Body of pancreas (tissue), 4 donors: ENCODE data around the gene SLC6A19. TPM values are rescaled to one million over a fixed set of nuclear protein-coding genes. Genes with fewer than 3 reads are reported as not detected.

Source experiments
- ATAC-seq: fragments of 150-250 bp; one replicate; pipeline ENCODE4 v1.9.1; 2016
- DNase-seq, 4 donors: peaks; one replicate each; pipeline ENCODE4 v3.0.0-alpha.2; 2019
- H3K27ac ChIP-seq, 4 donors: fragments of 200-600 bp; sonication (generic); 1 replicate in 3 of 4; 2 replicates in 1 of 4; pipeline versions ENCODE4 v1.5.1 to v1.6.1; 2016 to 2019; ENCODE audit warnings: mild to moderate bottlenecking in 1 of 4, mixed read lengths in 1 of 4, moderate library complexity in 1 of 4
- H3K27me3 ChIP-seq, 2 donors: fragments of 200-600 bp; sonication (generic); one replicate each; pipeline ENCODE4 v1.6.0; 2016; ENCODE audit warnings: mild to moderate bottlenecking in 1 of 2
- H3K36me3 ChIP-seq, 2 donors: fragments of 200-600 bp; sonication (generic); replicated peaks in 1 of 2; 2 replicates each; pipeline ENCODE4 v1.5.1; 2016; ENCODE audit warnings: low read depth in 2 of 2; ENCODE audit not compliant: insufficient read depth in 1 of 2
- H3K4me1 ChIP-seq: fragments of 200-600 bp; sonication (generic); one replicate; pipeline ENCODE4 v1.6.0; 2016
- H3K4me3 ChIP-seq, 2 donors: fragments of 200-600 bp; sonication (generic); 1 replicate in 1 of 2; 2 replicates in 1 of 2; pipeline ENCODE4 v1.5.1; 2016 to 2019
- H3K9me3 ChIP-seq, 3 donors: fragments of 200-600 bp; sonication (generic); 1 replicate in 2 of 3; 2 replicates in 1 of 3; pipeline ENCODE4 v1.5.1; 2016
- CTCF ChIP-seq, 7 experiments: fragments of 450-650 bp in 4 of 7; fragments of 200-600 bp in 3 of 7; sonication (generic) in 3 of 7; IDR thresholded peaks; one replicate each; pipeline ENCODE4 v1.5.1; 2016 to 2019; ENCODE audit warnings: antibody characterized with exemption in 7 of 7
- POLR2A ChIP-seq, 3 donors: fragments of 450-650 bp; IDR thresholded peaks; one replicate each; pipeline ENCODE4 v1.6.1; 2016; ENCODE audit warnings: antibody characterized with exemption in 3 of 3, mild to moderate bottlenecking in 2 of 3
- WGBS, 2 donors: methylation state at CpG; one replicate each; pipeline ENCODE4 v1.1.5; 2017; 5-methylcytosine and 5-hydroxymethylcytosine counted together
- intact Hi-C: fragments of 100-400 bp; cut with DNase I; formaldehyde crosslinking; loops from one replicate; pipeline ENCODE4 v1.15.1; 2023
- total RNA-seq, 2 donors: library from RNA; depleted of rRNA; stranded (reverse); fragments of >200 nt; gene quantifications; one replicate each; pipeline ENCODE4 v1.1.0, GENCODE V29; 2016

The SLC6A19 gene
- total RNA-seq, 2 donors from 2014 or later, result 0.66 to 1.3 TPM

- intact Hi-C loops, result no loop called here
- DNase-seq (no peak), ATAC-seq (no peak)
- Histone ChIP-seq H3K36me3 (no peaks in the 10 kb centered on the region), H3K4me1 (no peaks in the 10 kb centered on the region), H3K27ac (no peak overlapping the region), H3K27me3 (no peaks in the 10 kb centered on the region), H3K9me3 (no peaks in the 10 kb centered on the region), H3K4me3 (no peak overlapping the region)
- TF ChIP-seq CTCF (IDR thresholded peaks at IDR 0.05), result no peak
- no peak for TF ChIP-seq POLR2A (IDR thresholded peaks at IDR 0.05)
- 72 to 77% methylated on average over 14 to 16 of the region's 16 CpGs for WGBS, 2 donors
Observed at GRCh38 chr5:1255081-1255561, 53.7 kb downstream of the SLC6A19 start.

GRCh38 chr5:1256776-1257175, 55.4 kb downstream of the SLC6A19 start:
- Histone ChIP-seq H3K36me3 (no peaks in the 10 kb centered on the region), H3K9me3 (no peaks in the 10 kb centered on the region), H3K4me3 (no peak overlapping the region), H3K4me1 (no peaks in the 10 kb centered on the region), H3K27ac (no peak overlapping the region), H3K27me3 (no peaks in the 10 kb centered on the region)
- DNase-seq (no peak), ATAC-seq (no peak)
- 85 to 92% methylated on average over 7 to 23 of the region's 23 CpGs for WGBS, 2 donors
- TF ChIP-seq CTCF (IDR thresholded peaks at IDR 0.05) (no peak), POLR2A (IDR thresholded peaks at IDR 0.05) (no peak)
- intact Hi-C loops, result no loop called here

- Histone ChIP-seq H3K9me3 (no peaks in the 10 kb centered on the region), H3K27ac (no peak overlapping the region), H3K36me3 (no peaks in the 10 kb centered on the region), H3K4me1 (no peaks in the 10 kb centered on the region), H3K27me3 (no peaks in the 10 kb centered on the region), H3K4me3 (no peak overlapping the region)
- WGBS, 2 donors, result 82 to 84% methylated on average over 15 to 17 of the region's 17 CpGs
- TF ChIP-seq POLR2A (IDR thresholded peaks at IDR 0.05), result no peak
- TF ChIP-seq CTCF (IDR thresholded peaks at IDR 0.05), result no peak
- DNase-seq (no peak), ATAC-seq (no peak)
- intact Hi-C loops, result no loop called here
Observed at GRCh38 chr5:1257363-1257762, 56.0 kb downstream of the SLC6A19 start.

- no peaks in the 10 kb centered on the region for H3K9me3 ChIP-seq
- H3K27ac ChIP-seq, result no peak overlapping the region
- 62 to 75% methylated on average over 5 to 13 of the region's 13 CpGs for WGBS, 2 donors
- DNase-seq (no peak), ATAC-seq (no peak)
- no peaks in the 10 kb centered on the region for H3K36me3 ChIP-seq
- H3K4me3 ChIP-seq, result no peak overlapping the region
- TF ChIP-seq POLR2A (IDR thresholded peaks at IDR 0.05), result no peak
- no peak for TF ChIP-seq CTCF (IDR thresholded peaks at IDR 0.05)
- intact Hi-C loops, result no loop called here
- H3K4me1 ChIP-seq, result no peaks in the 10 kb centered on the region
- no peaks in the 10 kb centered on the region for H3K27me3 ChIP-seq
Observed at GRCh38 chr5:1257841-1258240, 56.4 kb downstream of the SLC6A19 start.

GRCh38 chr5:1259806-1260480, 58.5 kb downstream of the SLC6A19 start:
- Histone ChIP-seq H3K4me3 (no peak overlapping the region), H3K4me1 (no peaks in the 10 kb centered on the region), H3K9me3 (no peaks in the 10 kb centered on the region), H3K36me3 (no peaks in the 10 kb centered on the region), H3K27me3 (no peaks in the 10 kb centered on the region), H3K27ac (no peak overlapping the region)
- DNase-seq (no peak), ATAC-seq (no peak)
- intact Hi-C loops, result no loop called here
- WGBS, 2 donors, result 83 to 84% methylated on average over 20 to 23 of the region's 23 CpGs
- TF ChIP-seq CTCF (IDR thresholded peaks at IDR 0.05) (no peak), POLR2A (IDR thresholded peaks at IDR 0.05) (no peak)
